Measurements from ENCODE around the gene APLP2.

The APLP2 gene

GRCh38 chr11:130180896-130181294, 111.2 kb downstream of the APLP2 start:
- in situ Hi-C loops (cut with MboI; ENCODE audit: low sequenced_read_pairs, unreplicated experiment): no loop called here
- TF ChIP-seq CTCF (IDR thresholded peaks at IDR 0.05; ENCODE audit: borderline replicate concordance, control extremely low read depth, extremely low read depth, insufficient read depth, missing control alignments): no peak
- no peak for DNase-seq (ENCODE audit: low spot score)

GRCh38 chr11:130181295-130182272, 111.9 kb downstream of the APLP2 start:
- no peak for TF ChIP-seq CTCF (IDR thresholded peaks at IDR 0.05; ENCODE audit: borderline replicate concordance, control extremely low read depth, extremely low read depth, insufficient read depth, missing control alignments)
- in situ Hi-C loops (cut with MboI; ENCODE audit: low sequenced_read_pairs, unreplicated experiment): no loop called here
- DNase-seq (ENCODE audit: low spot score): no peak

GRCh38 chr11:130183878-130184610, 114.3 kb downstream of the APLP2 start:
- in situ Hi-C loops (cut with MboI; ENCODE audit: low sequenced_read_pairs, unreplicated experiment): no loop called here
- no peak for DNase-seq (ENCODE audit: low spot score)
- TF ChIP-seq CTCF (IDR thresholded peaks at IDR 0.05; ENCODE audit: borderline replicate concordance, control extremely low read depth, extremely low read depth, insufficient read depth, missing control alignments): no peak

- in situ Hi-C loops (cut with MboI; ENCODE audit: low sequenced_read_pairs, unreplicated experiment): no loop called here
- no peak for TF ChIP-seq CTCF (IDR thresholded peaks at IDR 0.05; ENCODE audit: borderline replicate concordance, control extremely low read depth, extremely low read depth, insufficient read depth, missing control alignments)
- no peak for DNase-seq (ENCODE audit: low spot score)
Measured at GRCh38 chr11:130187096-130187495, 117.4 kb downstream of the APLP2 start.

GRCh38 chr11:130188047-130188446, 118.4 kb downstream of the APLP2 start:
- DNase-seq (ENCODE audit: low spot score): no peak
- no peak for TF ChIP-seq CTCF (IDR thresholded peaks at IDR 0.05; ENCODE audit: borderline replicate concordance, control extremely low read depth, extremely low read depth, insufficient read depth, missing control alignments)
- in situ Hi-C loops (cut with MboI; ENCODE audit: low sequenced_read_pairs, unreplicated experiment): no loop called here

- TF ChIP-seq CTCF (IDR thresholded peaks at IDR 0.05; ENCODE audit: borderline replicate concordance, control extremely low read depth, extremely low read depth, insufficient read depth, missing control alignments): no peak
- DNase-seq (ENCODE audit: low spot score): no peak
- in situ Hi-C loops (cut with MboI; ENCODE audit: low sequenced_read_pairs, unreplicated experiment): no loop called here
Measured at GRCh38 chr11:130188585-130189347, 119.1 kb downstream of the APLP2 start.

All from GM13976 (cell line).